IPS-18c (cell line): ENCODE data around the gene RAB37.

Experiments used
- H3K4me3 ChIP-seq: 2 replicates; pipeline ENCODE4 v1.7.0; 2013; ENCODE audit warnings: low read depth, mild to moderate bottlenecking, low read length, moderate library complexity; ENCODE audit not compliant: insufficient read depth
- H3K9me3 ChIP-seq: one replicate; pipeline ENCODE4 v1.6.1; 2013; ENCODE audit warnings: mild to moderate bottlenecking, low read length, moderate library complexity; ENCODE audit not compliant: control insufficient read depth, insufficient read depth

RAB37 gene

DNA sequence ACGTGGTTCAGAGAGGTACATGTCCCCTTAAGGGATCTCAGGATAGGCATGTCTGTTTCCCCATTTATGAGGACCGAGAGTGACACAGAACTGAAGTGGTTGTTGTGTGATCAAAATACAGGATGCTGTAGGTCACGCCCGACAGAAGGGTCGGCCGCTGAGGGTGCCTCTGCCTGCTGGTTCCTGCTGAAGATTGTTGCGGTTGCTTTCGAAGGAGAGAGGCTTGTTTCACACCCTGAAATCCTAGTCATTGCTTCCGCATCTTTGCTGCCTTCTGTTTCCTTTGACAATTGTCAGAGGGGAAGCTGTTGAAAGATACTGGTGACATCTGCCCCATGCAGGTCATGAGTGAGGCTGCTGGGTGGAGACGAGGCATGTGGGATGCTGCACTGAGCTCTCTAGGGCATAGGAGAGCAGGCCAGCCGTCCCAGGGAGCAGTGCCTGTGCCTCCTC is 42.9 kb downstream of the RAB37 start:
- Histone ChIP-seq H3K9me3 (peaks cover 8% of the 10 kb centered on the region), H3K4me3 (no peak overlapping the region)

- peaks cover 4% of the 10 kb centered on the region for H3K9me3 ChIP-seq
- no peak overlapping the region for H3K4me3 ChIP-seq
Measured at GRCh38 chr17:74780443-74781238, 43.6 kb downstream of the RAB37 start.

GRCh38 chr17:74782571-74782970 is 45.5 kb downstream of the RAB37 start:
- no peak overlapping the region for H3K4me3 ChIP-seq
- H3K9me3 ChIP-seq, result peaks cover 2% of the 10 kb centered on the region

DNA sequence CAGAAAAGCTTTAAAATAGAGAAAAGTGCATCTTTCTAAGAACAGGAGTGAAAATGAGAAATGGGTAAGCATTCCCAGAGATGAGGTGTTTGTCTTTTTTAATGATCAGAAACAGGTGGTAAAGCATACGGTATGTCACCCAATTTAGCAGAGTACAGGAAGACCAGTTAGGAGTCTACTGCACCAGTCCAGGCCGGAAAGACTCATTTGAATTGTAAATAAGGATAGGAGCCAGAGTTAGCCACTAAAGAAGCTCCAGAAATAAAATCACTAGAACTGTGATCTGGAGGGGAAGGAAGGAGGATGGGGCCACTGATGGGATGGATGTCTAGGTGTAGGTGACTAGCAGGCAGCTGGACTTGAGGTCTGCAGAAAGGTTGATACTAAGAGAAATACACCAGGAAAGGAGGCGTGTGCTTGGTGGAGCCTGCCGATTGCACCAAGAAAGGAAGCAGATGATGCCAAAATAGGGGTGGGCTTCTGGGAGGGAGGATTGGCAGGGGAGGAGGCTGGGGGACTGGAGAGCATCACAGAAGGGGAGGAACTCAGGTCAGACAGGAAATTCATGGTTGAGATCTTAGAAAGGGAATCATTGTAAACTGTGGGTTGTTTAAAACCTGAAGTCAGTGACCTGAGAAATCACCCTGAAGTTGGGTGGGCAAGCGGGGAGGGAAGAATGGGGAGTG is 47.2 kb downstream of the RAB37 start:
- H3K4me3 ChIP-seq, result no peak overlapping the region
- peaks cover 6% of the 10 kb centered on the region for H3K9me3 ChIP-seq

- Histone ChIP-seq H3K9me3 (peaks cover 6% of the 10 kb centered on the region), H3K4me3 (no peak overlapping the region)
Measured at GRCh38 chr17:74785096-74785980, 48.3 kb downstream of the RAB37 start.

- Histone ChIP-seq H3K4me3 (no peak overlapping the region), H3K9me3 (peaks cover 6% of the 10 kb centered on the region)
Measured at GRCh38 chr17:74785981-74786360, 48.9 kb downstream of the RAB37 start.

GRCh38 chr17:74786431-74787055 is 49.5 kb downstream of the RAB37 start:
- peaks cover 6% of the 10 kb centered on the region for H3K9me3 ChIP-seq
- no peak overlapping the region for H3K4me3 ChIP-seq

- Histone ChIP-seq H3K9me3 (peaks cover 4% of the 10 kb centered on the region), H3K4me3 (no peak overlapping the region)
Measured at GRCh38 chr17:74790161-74791058, 53.4 kb downstream of the RAB37 start.

DNA sequence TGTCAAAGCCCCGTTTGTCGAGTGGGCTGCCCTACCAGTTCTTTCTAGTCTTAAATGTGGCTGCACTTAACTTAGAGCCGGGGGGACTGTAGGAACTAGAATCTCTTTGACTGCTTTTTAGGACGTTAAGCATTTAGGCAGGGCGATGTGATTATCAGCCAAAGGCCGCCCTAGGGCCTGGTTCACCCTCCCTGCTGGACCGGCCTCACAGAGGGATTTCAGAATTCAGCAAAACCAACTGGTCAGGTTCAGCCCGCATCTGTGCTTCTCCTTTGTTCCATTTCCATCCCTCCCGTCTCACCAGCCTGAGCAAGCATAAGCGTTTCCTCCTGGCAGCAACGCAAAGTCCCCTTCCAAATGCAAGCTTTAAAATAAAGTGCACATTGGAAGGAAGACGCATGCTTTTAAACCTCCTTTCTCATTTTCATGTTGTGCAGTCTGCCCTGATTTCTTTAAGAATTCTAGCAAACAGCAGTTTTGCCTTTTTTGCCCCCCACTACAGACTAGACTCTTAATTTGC is 55.6 kb downstream of the RAB37 start:
- Histone ChIP-seq H3K9me3 (peaks cover 4% of the 10 kb centered on the region), H3K4me3 (no peak overlapping the region)

GRCh38 chr17:74795327-74796020 is 58.4 kb downstream of the RAB37 start:
- no peaks in the 10 kb centered on the region for H3K9me3 ChIP-seq

DNA sequence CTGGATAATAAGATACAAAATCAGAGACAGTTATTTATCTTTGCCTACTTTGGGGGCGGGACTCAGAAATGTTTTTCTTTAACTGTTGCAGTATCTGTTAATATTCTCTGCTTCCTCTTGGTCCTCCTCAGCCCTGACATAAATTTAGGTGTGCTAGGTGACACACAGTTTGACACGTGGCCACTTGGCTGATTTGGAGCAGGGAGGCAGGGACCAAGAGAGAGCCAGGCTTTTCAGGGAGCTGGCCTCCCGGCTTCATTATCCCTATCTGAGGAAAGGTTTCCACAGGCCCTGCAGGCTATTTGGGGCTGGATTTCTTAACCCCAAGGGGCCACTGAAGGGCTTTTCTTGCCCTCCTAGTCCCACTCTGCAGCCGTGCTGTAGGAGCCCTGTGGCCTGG is 59.2 kb downstream of the RAB37 start:
- no peaks in the 10 kb centered on the region for H3K9me3 ChIP-seq

More at GRCh38 chr17:74795327-74796020, 58.4 kb downstream of the RAB37 start:
- H3K4me3 ChIP-seq, result no peak overlapping the region

DNA sequence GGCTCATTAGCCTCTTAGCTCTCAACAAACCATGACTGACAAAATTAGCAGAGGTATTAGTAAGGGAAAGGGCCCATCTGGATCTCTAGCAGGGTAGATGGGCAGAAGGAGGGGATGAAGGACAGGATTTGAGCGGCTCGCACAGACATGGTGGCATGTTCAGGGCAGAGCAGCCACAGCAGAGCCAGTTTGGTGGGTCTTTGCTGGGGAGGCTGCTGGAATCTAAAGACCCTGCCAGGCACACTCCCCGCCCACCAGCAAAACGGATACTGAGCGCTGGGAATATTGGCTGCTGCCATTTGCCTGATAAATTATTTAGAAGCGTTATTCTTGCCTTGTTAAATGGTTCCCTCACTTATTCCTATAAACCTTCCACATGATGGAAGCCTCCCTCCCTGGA is 59.8 kb downstream of the RAB37 start:
- Histone ChIP-seq H3K4me3 (no peak overlapping the region), H3K9me3 (no peaks in the 10 kb centered on the region)

More for the DNA sequence above, 59.2 kb downstream of the RAB37 start:
- H3K4me3 ChIP-seq, result no peak overlapping the region
